Measurements from ENCODE around the gene CDKN2B-AS1.

DNA sequence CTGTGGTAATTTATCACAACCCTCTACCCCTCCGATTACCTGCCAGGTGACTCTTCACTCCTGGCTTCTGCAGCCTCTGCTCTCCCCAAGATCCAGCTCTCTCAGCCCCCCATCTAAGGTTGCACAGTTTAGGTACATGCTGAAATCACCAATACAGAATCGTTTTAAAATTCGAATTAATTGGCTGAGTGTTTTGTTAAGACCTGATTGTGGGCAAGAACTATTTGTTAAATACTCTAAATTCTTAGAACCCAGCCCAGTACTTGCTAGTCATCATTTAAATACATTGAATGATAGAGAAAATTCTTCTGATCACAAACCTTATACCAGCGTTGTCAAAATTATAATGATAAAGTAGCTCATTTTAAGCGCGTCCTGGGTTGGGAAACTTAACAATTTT lies 162.0 kb downstream of the CDKN2B-AS1 start:
- TF ChIP-seq GATA3 (IDR thresholded peaks at IDR 0.05; ENCODE audit: low read depth, low read length) (no peak), GATA2 (IDR thresholded peaks at IDR 0.05; ENCODE audit: low read depth, low read length) (no peak)
